Type B pancreatic cell (in vitro differentiated cells): ENCODE results near the gene MSRB3. TPM values are rescaled to one million over a fixed set of nuclear protein-coding genes. Genes with fewer than 3 reads are reported as not detected.
"Not testable (repeated sequence)": the region's sequence is repeated elsewhere in the genome, so short reads cannot be mapped to it uniquely, and the experiment has no call there.

Source experiments
- DNase-seq: peaks from one replicate; pipeline ENCODE4 v3.0.0; 2021; ENCODE audit warnings: mixed read lengths; ENCODE audit not compliant: unreplicated experiment; ENCODE audit errors: extremely low spot score
- H3K27ac Mint-ChIP-seq: 2 replicates; pipeline ENCODE4 v1.8.0; 2021; ENCODE audit warnings: mild to moderate bottlenecking, mixed read lengths
- H3K27me3 Mint-ChIP-seq: 2 replicates; pipeline ENCODE4 v1.8.0; 2021; ENCODE audit warnings: mixed read lengths
- H3K36me3 Mint-ChIP-seq: 2 replicates; pipeline ENCODE4 v1.8.0; 2021; ENCODE audit warnings: mixed read lengths
- H3K4me1 Mint-ChIP-seq: one replicate; pipeline ENCODE4 v1.8.0; 2021; ENCODE audit warnings: mixed read lengths; ENCODE audit not compliant: unreplicated experiment
- H3K4me3 Mint-ChIP-seq: 2 replicates; pipeline ENCODE4 v1.8.0; 2021; ENCODE audit warnings: mild to moderate bottlenecking, mixed read lengths
- H3K9me3 Mint-ChIP-seq: 2 replicates; pipeline ENCODE4 v1.8.0; 2021; ENCODE audit warnings: mixed read lengths
- total RNA-seq: library from RNA; stranded (reverse); gene quantifications from 2 replicates; pipeline ENCODE4 v1.2.1, GENCODE V29; 2021; ENCODE audit warnings: low replicate concordance
- TF ChIP-seq, protein P1 (sequence below): fragments of 200-600 bp; sonication (generic); conservative IDR thresholded peaks from 2 replicates; pipeline ENCODE4 v1.5.0; 2021; ENCODE audit warnings: antibody characterized with exemption, mild to moderate bottlenecking

Gene MSRB3
- total RNA-seq, 1 donor from 2014 or later = 12.8 TPM

DNA sequence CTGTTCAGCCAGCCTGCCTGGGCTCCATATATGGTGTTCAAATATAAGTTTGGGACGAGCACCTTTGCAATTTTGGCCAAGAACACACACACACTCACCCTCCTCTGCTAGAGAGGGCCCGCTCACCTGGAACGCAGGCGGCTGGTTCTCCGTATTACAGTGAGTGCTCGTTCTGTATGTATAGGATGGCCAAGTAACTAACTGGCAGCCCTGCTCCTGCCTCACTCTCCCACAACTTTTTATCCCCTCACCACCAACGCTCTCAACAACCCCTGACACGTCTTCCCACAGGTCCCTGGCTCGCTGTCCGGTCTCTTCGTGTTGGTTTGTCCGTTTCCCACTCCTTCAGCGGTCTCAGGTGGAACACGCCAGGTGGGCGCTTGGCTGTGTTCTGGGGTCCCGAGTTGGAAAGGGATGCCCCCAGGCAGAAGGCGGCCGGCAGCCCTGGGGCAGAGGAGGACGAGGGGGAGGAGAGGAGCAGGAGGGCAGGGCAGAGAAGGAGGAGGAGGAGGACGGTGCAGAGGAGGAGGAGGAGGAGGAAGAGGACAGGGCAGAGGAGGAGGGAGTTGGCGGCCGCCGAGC is 398 bp upstream of the MSRB3 start:
- peak overlapping the region; percentile 87 for H3K4me3 Mint-ChIP-seq
- H3K27ac Mint-ChIP-seq = no peak overlapping the region
- no peaks in the 10 kb centered on the region for H3K36me3 Mint-ChIP-seq
- TF ChIP-seq, protein P1, sequence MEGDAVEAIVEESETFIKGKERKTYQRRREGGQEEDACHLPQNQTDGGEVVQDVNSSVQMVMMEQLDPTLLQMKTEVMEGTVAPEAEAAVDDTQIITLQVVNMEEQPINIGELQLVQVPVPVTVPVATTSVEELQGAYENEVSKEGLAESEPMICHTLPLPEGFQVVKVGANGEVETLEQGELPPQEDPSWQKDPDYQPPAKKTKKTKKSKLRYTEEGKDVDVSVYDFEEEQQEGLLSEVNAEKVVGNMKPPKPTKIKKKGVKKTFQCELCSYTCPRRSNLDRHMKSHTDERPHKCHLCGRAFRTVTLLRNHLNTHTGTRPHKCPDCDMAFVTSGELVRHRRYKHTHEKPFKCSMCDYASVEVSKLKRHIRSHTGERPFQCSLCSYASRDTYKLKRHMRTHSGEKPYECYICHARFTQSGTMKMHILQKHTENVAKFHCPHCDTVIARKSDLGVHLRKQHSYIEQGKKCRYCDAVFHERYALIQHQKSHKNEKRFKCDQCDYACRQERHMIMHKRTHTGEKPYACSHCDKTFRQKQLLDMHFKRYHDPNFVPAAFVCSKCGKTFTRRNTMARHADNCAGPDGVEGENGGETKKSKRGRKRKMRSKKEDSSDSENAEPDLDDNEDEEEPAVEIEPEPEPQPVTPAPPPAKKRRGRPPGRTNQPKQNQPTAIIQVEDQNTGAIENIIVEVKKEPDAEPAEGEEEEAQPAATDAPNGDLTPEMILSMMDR = no peak
- H3K27me3 Mint-ChIP-seq = peaks cover 43% of the 10 kb centered on the region
- DNase-seq = no peak
- peaks cover 10% of the 10 kb centered on the region for H3K4me1 Mint-ChIP-seq
- H3K9me3 Mint-ChIP-seq = no peaks in the 10 kb centered on the region

DNA sequence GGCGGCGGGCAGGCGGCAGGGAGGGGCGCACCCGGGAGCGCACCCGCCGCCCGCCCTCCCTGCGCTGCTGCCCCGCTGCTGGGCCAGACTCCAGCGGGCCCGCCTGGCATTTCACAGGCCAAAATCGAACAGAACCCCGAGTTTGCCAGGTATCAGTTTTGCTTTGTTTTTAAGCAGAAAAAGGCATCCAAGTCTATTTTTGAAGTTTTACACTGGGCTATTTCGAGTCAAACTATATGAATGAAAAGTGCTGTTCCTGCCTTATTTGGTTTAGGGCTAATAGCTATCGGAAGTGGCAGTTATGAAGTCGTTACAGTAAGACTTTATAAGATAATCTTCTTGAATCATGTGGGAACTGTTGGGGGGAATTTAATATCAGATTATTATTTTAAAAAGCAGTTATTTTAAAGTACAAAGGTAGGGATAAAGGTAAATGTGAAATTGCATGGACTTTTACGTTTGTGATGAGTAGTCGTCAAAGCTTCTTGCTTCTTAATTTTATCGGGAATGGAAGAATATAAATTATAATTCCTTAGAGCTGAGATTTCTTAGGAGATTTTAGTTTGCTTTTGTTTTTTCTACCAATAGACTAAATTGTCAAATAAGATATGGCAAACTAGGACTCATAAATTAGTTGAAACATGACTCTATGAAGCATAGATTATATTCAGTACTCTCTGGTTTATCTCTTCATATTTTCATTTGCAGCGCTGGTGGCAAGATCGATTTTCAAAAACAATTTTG is 1.1 kb downstream of the MSRB3 start:
- peak overlapping the region; percentile 85 for H3K4me3 Mint-ChIP-seq

DNA sequence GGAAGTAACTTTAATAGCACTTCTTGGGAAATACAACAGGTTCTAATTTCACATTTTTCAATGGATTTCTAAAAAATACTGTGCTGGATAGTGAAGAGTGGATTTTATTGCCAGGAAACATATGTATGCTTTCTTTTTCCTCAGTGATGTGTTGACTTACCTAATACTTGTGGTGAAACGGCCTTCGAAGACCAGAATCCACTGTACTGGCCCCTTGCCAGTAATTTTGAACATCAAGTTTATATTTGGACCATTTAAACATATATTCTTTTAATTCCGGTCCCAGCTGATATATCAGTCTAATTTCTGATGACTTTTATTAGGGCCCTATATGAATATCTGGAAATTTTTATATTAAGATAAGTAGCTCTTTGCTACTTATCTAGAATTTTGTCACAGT is 1.8 kb downstream of the MSRB3 start:
- no peak for DNase-seq
- Mint-ChIP-seq H3K36me3 (no peaks in the 10 kb centered on the region), H3K4me3 (peak overlapping the region; percentile 34), H3K27me3 (peaks cover 36% of the 10 kb centered on the region), H3K4me1 (peaks cover 10% of the 10 kb centered on the region), H3K27ac (no peak overlapping the region), H3K9me3 (no peaks in the 10 kb centered on the region)
- TF ChIP-seq, protein P1 = no peak

More for the DNA sequence above, 1.1 kb downstream of the MSRB3 start:
- H3K4me1 Mint-ChIP-seq = peaks cover 10% of the 10 kb centered on the region
- TF ChIP-seq, protein P1 = no peak
- no peaks in the 10 kb centered on the region for H3K9me3 Mint-ChIP-seq
- peak overlapping the region; percentile 8 for H3K27ac Mint-ChIP-seq
- H3K36me3 Mint-ChIP-seq = no peaks in the 10 kb centered on the region
- H3K27me3 Mint-ChIP-seq = peaks cover 41% of the 10 kb centered on the region
- no peak for DNase-seq

DNA sequence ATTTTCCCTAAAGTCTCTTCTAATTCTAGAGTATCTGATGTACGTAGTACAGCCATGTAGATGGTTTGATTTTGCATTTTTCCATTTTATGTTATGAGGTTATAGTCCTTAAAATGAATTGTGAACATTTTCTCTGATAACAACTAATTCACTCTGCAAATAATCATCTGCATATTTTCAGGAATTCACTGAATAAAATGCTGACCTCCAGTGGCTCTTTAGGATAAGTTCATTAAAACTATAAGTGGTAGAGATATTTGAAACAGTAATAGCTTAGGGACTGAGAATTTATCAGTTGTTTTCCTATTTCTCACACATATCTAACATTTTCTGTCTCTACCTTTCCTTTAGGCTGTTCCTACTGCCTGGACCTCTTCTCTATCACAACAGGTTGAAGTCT is 4.4 kb downstream of the MSRB3 start:
- H3K27me3 Mint-ChIP-seq = peaks cover 27% of the 10 kb centered on the region
- no peak for DNase-seq
- no peak overlapping the region for H3K4me3 Mint-ChIP-seq
- H3K9me3 Mint-ChIP-seq = no peaks in the 10 kb centered on the region
- H3K27ac Mint-ChIP-seq = no peak overlapping the region
- peaks cover 4% of the 10 kb centered on the region for H3K36me3 Mint-ChIP-seq
- TF ChIP-seq, protein P1 = no peak
- peaks cover 15% of the 10 kb centered on the region for H3K4me1 Mint-ChIP-seq

DNA sequence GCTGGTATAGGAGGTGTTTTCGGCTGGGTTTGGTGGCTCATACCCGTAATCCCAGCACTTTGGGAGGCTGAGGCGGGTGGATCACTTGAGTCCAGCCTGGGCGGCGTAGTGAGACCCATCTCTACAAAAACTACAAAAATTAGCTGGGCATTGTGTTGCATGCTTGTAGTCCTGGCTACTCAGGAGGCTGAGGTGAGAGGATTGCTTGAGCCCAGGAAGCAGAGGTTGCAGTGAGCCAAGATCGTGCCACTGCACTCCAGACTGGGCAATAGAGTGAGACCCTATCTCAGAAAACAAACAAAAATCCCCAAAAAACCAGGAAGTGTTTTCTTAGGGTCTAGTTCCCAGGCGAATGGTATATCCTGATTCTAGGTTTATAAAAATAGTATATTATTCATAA is 7.0 kb downstream of the MSRB3 start:
- not testable (repeated sequence) for H3K4me1 Mint-ChIP-seq, H3K4me3 Mint-ChIP-seq, H3K9me3 Mint-ChIP-seq, DNase-seq, H3K27ac Mint-ChIP-seq, H3K36me3 Mint-ChIP-seq
- H3K27me3 Mint-ChIP-seq = peaks cover 13% of the 10 kb centered on the region

DNA sequence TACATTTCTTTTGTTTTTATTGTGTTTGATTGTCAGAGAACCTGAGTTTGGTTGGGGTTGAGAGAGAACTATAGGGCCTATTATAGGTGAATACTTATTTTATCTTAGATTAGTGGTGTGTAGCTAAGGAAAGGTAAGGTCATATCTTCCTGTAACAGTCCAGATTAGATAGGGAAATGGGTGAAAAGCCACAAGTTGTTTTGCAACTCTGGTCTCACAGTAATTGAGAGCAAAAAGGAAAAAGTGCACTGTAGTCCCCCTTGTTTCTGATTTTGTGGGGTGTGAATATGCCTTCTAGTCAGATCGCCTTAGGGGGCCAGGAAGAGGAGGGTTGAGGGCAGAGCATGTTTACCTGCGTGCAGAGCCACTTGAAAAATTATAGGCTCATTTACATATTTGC is 8.9 kb downstream of the MSRB3 start:
- Mint-ChIP-seq H3K4me1 (peaks cover 5% of the 10 kb centered on the region), H3K4me3 (no peak overlapping the region), H3K9me3 (no peaks in the 10 kb centered on the region), H3K27me3 (peaks cover 6% of the 10 kb centered on the region), H3K27ac (no peak overlapping the region), H3K36me3 (peaks cover 4% of the 10 kb centered on the region)
- TF ChIP-seq, protein P1 = no peak
- no peak for DNase-seq
